ENCODE data around the gene MYO3B. TPM values are rescaled to one million over a fixed set of nuclear protein-coding genes. Genes with fewer than 3 reads are reported as not detected.

Gene MYO3B
- total RNA-seq, 1 experiment from 2014 or later: 0.63 TPM

DNA sequence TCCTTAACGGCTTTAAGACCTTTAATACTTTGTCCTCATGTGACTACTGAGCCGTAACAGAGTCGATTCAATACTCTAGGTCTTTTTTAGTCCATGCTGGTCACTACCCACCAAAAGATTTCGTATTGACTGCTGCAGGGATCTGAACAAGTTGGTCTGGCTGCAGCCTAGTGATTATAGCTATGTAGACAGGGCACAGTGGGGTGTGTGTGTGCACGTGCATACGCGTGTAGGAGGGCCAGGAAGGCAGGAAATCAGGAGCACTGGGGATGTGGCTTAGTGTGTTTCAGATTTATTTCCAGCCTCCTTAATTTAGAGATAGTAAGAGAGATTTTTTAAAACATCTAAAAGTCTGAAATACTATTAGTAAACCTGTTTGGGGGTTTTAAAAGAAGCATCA, 161.4 kb downstream of the MYO3B start:
- no peak for TF ChIP-seq CTCF (conservative IDR thresholded peaks at IDR 0.05)
- no peak overlapping the region for H2AFZ ChIP-seq (ENCODE audit: low read length)
- no peak for DNase-seq
- no peak overlapping the region for H4K91ac ChIP-seq (ENCODE audit: insufficient read length, low read depth, low read length)
- H3K56ac ChIP-seq (ENCODE audit: insufficient read length, low read depth, low read length): no peak overlapping the region
- no CpG with 5 or more reads among the region's 7 CpGs for whole genome bisulfite sequencing (ENCODE audit: extremely low coverage, insufficient read length, low lambda C conversion rate)
- H3K14ac ChIP-seq (ENCODE audit: insufficient read depth, low read length): no peak overlapping the region
- H3K4me1 Mint-ChIP-seq: peaks cover 28 to 40% of the 10 kb centered on the region in 2 experiments
- H3K4me1 ChIP-seq (ENCODE audit: insufficient read depth, low read length): peaks cover 13% of the 10 kb centered on the region
- H3K18ac ChIP-seq (ENCODE audit: insufficient read length, low read depth, low read length): no peak overlapping the region
- peaks cover 0 to 3% of the 10 kb centered on the region in 2 experiments; a peak in 2 of 5 replicates for H3K9me3 Mint-ChIP-seq
- H3K9ac ChIP-seq (ENCODE audit: extremely low read depth, insufficient read length, low read length): no peak overlapping the region
- peak overlapping the region; percentile 44 for H3K4me2 ChIP-seq (ENCODE audit: insufficient read depth, insufficient read length, low read length)
- no peaks in the 10 kb centered on the region for H3K9me3 ChIP-seq (ENCODE audit: control insufficient read depth, low read depth, low read length)
- H2BK12ac ChIP-seq (ENCODE audit: insufficient read length, low read depth, low read length): no peak overlapping the region
- peak overlapping the region in 1 of 2 experiments; percentile 30; a peak in 2 of 5 replicates for H3K4me3 Mint-ChIP-seq
- H3K4ac ChIP-seq (ENCODE audit: low read depth, low read length): no peak overlapping the region
- no peak overlapping the region for H2AK5ac ChIP-seq (ENCODE audit: insufficient read length, low read length)
- H4K8ac ChIP-seq (replicated peaks; ENCODE audit: insufficient read length, low read depth, low read length): no peak overlapping the region
- H3K27me3 Mint-ChIP-seq (ENCODE audit: low read depth): no peaks in the 10 kb centered on the region
- H3K27me3 ChIP-seq (ENCODE audit: insufficient read depth, low read length): no peaks in the 10 kb centered on the region
- H3T11ph ChIP-seq (ENCODE audit: low read length): no peak overlapping the region
- H3K27ac ChIP-seq (ENCODE audit: insufficient read length, low read depth, low read length): no peak overlapping the region
- H4K5ac ChIP-seq (ENCODE audit: insufficient read length, low read depth, low read length): no peak overlapping the region
- no peaks in the 10 kb centered on the region for H4K20me1 ChIP-seq (ENCODE audit: control insufficient read depth, insufficient read depth, insufficient read length)
- no peaks in the 10 kb centered on the region for H3K79me1 ChIP-seq (ENCODE audit: insufficient read depth, low read depth, low read length, poor library complexity, severe bottlenecking)
- no peaks in the 10 kb centered on the region for H3K79me2 ChIP-seq (ENCODE audit: insufficient read depth, low read length)
- peak overlapping the region in 2 of 3 experiments; percentile 17 to 76; a peak in 1 of 7 replicates for H3K27ac Mint-ChIP-seq
- no peak overlapping the region for H2BK15ac ChIP-seq (ENCODE audit: low read depth, low read length)
- no peaks in the 10 kb centered on the region for H3K36me3 Mint-ChIP-seq (ENCODE audit: insufficient read depth in 1 of 3, low read depth in 3 of 3)
- H3K23me2 ChIP-seq (ENCODE audit: insufficient read length, low read depth, low read length, poor library complexity, severe bottlenecking): no peaks in the 10 kb centered on the region
- H3K23ac ChIP-seq (ENCODE audit: insufficient read length, low read depth, low read length): no peak overlapping the region
- no peak overlapping the region for H2BK5ac ChIP-seq (ENCODE audit: insufficient read length, low read length)
- H2BK120ac ChIP-seq (ENCODE audit: low read depth, low read length, poor library complexity, severe bottlenecking): no peak overlapping the region
- H2BK20ac ChIP-seq (ENCODE audit: low read depth, low read length, poor library complexity, severe bottlenecking): no peak overlapping the region

Data from H9 (cell line).